Mucosa of rectum (tissue), 2 donors: ENCODE results near the gene DPYSL5.
"Not testable (repeated sequence)": the region's sequence is repeated elsewhere in the genome, so short reads cannot be mapped to it uniquely, and the experiment has no call there.

ENCODE experiments used
- H3K27ac ChIP-seq, 2 donors: one replicate each; pipeline ENCODE4 v1.7.0; 2013; ENCODE audit warnings: inconsistent platforms in 2 of 2, low read depth in 2 of 2, low read length in 2 of 2
- H3K27me3 ChIP-seq, 2 donors: one replicate each; pipeline ENCODE4 v1.7.0; 2013; ENCODE audit warnings: low read length in 2 of 2; ENCODE audit not compliant: control insufficient read depth in 2 of 2, insufficient read depth in 2 of 2
- H3K36me3 ChIP-seq, 2 donors: one replicate each; pipeline ENCODE4 v1.7.0; 2013; ENCODE audit warnings: low read length in 2 of 2; ENCODE audit not compliant: control insufficient read depth in 2 of 2, insufficient read depth in 2 of 2
- H3K4me1 ChIP-seq, 2 donors: one replicate each; pipeline ENCODE4 v1.7.0; 2013; ENCODE audit warnings: low read length in 2 of 2, mild to moderate bottlenecking in 1 of 2; ENCODE audit not compliant: control insufficient read depth in 2 of 2, insufficient read depth in 2 of 2
- H3K4me3 ChIP-seq, 2 donors: one replicate each; pipeline ENCODE4 v1.7.0; 2013; ENCODE audit warnings: low read length in 2 of 2
- H3K9ac ChIP-seq, 2 donors: one replicate each; pipeline ENCODE4 v1.7.0; 2013; ENCODE audit warnings: low read length in 2 of 2, low read depth in 1 of 2, mild to moderate bottlenecking in 1 of 2
- H3K9me3 ChIP-seq, 2 donors: one replicate each; pipeline ENCODE4 v1.7.0; 2013; ENCODE audit warnings: low read length in 2 of 2; ENCODE audit not compliant: control insufficient read depth in 2 of 2
- donor health status: healthy.
- donor health status: Normal muscosa, but diverticular disease.

The DPYSL5 gene

DNA sequence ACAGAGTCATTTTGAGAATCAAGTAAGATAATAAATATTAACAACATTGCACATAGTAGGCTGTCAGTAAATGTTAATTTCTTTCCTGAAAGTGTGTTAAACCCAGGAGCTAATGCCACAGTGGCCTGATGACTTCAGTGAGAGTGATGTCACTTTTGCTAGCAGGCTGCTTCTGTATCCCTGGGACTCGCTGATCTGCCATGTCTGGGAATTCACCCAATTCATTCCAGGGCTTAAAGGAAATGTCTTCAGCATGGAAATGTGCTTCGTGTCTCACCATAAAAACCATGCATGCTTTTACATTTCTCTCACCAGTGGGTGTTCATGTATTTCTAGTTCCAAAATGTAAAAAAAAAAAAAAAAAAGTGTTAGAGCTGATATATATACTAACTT, 65.7 kb downstream of the DPYSL5 start:
- H3K4me3 ChIP-seq, result no peak overlapping the region
- H3K27ac ChIP-seq, result no peak overlapping the region
- H3K36me3 ChIP-seq, result no peaks in the 10 kb centered on the region
- no peaks in the 10 kb centered on the region for H3K4me1 ChIP-seq
- no peaks in the 10 kb centered on the region for H3K9me3 ChIP-seq
- no peak overlapping the region for H3K9ac ChIP-seq
- peaks cover 26 to 27% of the 10 kb centered on the region in 2 donors for H3K27me3 ChIP-seq

DNA sequence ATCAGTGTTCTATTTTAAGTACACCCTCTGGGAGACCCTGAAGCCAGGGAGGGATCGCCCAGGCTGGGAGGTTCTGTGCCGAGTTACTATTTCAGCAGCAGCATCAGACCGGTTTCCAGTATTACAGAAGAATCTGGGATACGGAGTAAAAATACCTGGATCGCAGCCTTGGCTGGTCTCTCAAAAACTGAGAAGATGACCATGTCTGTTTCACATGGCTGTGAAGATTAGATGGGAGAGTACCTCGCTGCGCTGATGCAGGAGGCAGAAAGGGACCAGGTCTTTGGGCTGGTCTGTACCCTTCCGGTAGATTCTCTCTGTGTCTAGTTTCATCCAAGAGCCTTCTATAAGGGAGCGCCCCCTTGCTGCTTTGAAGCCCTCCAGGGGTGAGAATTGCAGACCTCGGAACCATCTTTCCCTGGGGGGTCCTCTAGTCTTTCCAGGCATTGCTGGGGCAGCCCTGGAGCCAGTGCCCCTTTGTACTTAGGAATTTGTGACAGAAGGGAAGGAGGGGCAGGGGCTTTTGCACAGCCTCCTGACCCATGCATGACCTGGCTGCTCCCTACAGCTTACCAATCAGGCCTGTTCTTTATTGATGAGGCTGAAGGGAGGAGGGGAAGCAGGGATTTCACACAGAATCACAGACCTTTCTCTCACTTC, 66.2 kb downstream of the DPYSL5 start:
- Histone ChIP-seq H3K36me3 (no peaks in the 10 kb centered on the region), H3K9me3 (no peaks in the 10 kb centered on the region), H3K4me1 (no peaks in the 10 kb centered on the region), H3K9ac (no peak overlapping the region), H3K27ac (no peak overlapping the region), H3K4me3 (no peak overlapping the region), H3K27me3 (peaks cover 26 to 27% of the 10 kb centered on the region in 2 donors)

DNA sequence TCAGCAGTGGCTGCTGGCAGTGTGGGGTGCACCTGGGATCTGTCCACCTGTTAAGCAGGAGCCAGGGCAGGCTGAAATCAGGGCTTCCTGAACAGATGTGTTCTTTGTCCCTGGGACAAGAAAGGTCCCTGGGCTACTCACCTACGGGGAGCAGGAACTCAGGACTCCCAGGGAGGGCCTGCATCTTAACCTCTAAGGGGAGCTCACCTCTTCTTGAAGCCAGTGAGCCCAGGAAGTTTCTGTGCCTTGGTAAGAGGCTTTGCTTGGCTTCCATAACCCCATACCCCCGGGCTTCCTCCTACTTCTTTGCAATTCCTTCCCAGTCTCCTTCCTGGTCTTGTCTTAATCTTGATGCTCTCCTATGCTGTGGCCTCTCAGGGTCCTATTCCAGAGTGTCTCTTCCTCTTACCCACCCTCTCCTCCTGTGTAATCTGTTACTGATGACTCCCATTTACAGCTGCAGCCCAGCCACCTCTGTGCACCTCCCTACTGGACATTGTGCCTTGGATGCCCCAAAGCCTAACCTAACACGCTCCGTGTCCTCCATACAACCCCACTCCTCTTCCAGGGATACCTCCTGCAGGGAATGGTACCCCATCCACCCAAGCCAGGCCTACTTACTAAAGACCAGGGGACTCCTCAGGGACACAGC, 66.9 kb downstream of the DPYSL5 start:
- no peaks in the 10 kb centered on the region for H3K4me1 ChIP-seq
- H3K27ac ChIP-seq, result no peak overlapping the region
- no peak overlapping the region for H3K9ac ChIP-seq
- H3K27me3 ChIP-seq, result peaks cover 26 to 27% of the 10 kb centered on the region in 2 donors
- H3K4me3 ChIP-seq, result no peak overlapping the region
- H3K36me3 ChIP-seq, result no peaks in the 10 kb centered on the region
- no peaks in the 10 kb centered on the region for H3K9me3 ChIP-seq

DNA sequence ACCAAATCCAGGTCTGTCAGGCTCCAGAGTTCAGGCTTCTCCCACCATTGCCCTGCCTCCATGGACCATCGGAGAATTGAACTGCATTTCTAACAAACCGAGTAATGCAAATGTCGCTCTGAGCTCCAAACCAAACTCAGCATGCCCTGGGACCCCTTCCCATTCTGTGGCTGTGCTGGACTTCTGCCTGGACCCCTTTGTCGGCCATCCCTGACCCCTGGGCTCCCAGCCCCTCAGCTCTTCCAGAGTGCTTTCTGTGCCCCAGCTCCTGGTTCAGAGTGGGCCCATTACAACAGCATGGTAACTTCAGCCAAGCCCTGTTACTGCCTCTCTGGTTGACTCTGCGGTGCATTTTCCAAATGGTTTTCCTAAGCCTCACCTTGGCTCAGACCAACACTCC, 67.4 kb downstream of the DPYSL5 start:
- Histone ChIP-seq H3K27me3 (peaks cover 26 to 27% of the 10 kb centered on the region in 2 donors), H3K4me3 (no peak overlapping the region), H3K27ac (no peak overlapping the region), H3K36me3 (no peaks in the 10 kb centered on the region), H3K9ac (no peak overlapping the region), H3K9me3 (no peaks in the 10 kb centered on the region), H3K4me1 (no peaks in the 10 kb centered on the region)

DNA sequence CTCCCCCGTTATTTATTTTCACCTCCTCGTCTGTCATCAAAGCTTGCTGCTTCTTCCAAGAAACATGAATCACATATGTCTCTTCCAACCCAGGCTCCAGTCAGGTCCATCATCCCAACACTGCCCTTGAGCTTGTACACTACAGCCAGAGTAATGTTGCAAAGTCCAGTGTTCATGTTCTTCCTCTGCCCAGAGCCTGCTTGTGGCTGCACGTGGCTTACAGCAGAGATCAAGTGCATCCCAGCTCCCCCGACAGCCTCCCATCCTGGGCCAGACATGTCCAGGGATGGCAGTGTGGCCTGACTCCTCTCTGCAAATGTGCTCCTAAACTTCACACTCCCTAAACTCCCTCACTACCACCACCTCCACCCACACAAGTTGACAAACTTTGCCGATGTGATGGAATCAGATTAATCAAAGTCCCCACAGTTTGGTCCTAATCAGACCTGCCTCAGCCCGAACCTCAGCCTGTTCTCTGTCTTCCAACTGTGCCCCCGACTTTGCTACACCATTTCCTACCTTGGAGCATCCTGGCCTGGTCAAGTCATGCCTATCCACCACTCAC, 68.3 kb downstream of the DPYSL5 start:
- peaks cover 26 to 27% of the 10 kb centered on the region in 2 donors for H3K27me3 ChIP-seq

DNA sequence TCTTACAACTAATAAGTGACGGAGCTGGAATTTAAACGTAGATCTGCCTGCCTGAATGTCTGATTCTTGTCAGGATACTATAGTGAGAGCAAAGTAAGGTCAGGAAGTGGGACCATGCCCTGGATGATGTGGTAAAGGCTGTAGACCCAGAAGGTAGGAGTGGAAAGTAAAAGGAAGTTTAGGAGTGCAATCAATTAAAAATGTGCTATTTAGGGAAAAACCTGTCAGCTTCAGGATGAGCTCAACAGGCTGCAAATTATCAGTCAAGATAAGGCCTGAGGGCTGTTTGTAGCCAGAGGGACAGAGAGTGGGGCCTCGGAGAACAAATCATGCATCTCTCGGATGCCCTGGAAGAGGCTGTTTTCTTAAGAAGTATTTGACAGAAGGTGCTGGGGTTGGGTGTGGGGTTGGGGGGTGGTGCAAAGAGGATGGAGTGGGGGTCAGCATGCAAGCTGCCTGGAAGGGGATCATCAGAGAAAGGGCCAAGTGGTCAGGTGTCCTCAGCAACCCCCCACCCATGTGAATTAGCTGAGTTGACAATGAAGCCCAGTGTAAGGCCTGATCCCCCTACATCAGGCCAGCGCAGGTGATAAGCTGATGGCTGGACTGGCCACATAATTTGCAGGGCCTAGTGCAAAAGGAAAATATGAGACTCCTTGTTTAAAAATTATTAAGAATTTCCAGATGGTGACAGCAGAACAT, 69.4 kb downstream of the DPYSL5 start:
- Histone ChIP-seq H3K9ac (no peak overlapping the region), H3K36me3 (no peaks in the 10 kb centered on the region), H3K9me3 (no peaks in the 10 kb centered on the region), H3K4me3 (no peak overlapping the region), H3K27ac (no peak overlapping the region), H3K27me3 (peaks cover 18% of the 10 kb centered on the region in 2 donors), H3K4me1 (no peaks in the 10 kb centered on the region)

More for the DNA sequence above, 68.3 kb downstream of the DPYSL5 start:
- Histone ChIP-seq H3K9me3 (no peaks in the 10 kb centered on the region), H3K4me1 (no peaks in the 10 kb centered on the region), H3K27ac (no peak overlapping the region), H3K4me3 (no peak overlapping the region), H3K36me3 (no peaks in the 10 kb centered on the region), H3K9ac (no peak overlapping the region)

DNA sequence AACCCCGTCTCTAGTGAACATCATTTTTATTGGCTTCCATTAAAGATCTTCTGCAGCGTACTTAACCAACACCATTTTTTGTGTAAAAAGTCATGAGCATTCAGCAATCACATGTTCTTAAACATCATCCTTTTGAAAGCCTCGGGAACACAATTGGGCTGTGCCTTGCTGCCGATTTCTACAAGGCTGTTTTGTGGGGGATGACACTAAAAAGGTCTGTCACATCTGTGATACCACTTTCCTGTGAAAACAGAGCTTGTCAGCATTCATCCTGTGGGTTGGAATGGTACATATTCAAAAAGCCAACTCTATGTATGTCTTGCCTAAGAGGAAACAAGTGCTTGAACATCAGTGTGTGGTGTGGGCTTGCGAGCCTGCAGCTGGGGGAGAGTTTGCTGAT, 73.4 kb downstream of the DPYSL5 start:
- Histone ChIP-seq H3K36me3 (no peaks in the 10 kb centered on the region), H3K9ac (no peak overlapping the region), H3K4me3 (no peak overlapping the region), H3K27me3 (peaks cover 0 to 3% of the 10 kb centered on the region in 2 donors), H3K9me3 (no peaks in the 10 kb centered on the region), H3K4me1 (no peaks in the 10 kb centered on the region), H3K27ac (no peak overlapping the region)

DNA sequence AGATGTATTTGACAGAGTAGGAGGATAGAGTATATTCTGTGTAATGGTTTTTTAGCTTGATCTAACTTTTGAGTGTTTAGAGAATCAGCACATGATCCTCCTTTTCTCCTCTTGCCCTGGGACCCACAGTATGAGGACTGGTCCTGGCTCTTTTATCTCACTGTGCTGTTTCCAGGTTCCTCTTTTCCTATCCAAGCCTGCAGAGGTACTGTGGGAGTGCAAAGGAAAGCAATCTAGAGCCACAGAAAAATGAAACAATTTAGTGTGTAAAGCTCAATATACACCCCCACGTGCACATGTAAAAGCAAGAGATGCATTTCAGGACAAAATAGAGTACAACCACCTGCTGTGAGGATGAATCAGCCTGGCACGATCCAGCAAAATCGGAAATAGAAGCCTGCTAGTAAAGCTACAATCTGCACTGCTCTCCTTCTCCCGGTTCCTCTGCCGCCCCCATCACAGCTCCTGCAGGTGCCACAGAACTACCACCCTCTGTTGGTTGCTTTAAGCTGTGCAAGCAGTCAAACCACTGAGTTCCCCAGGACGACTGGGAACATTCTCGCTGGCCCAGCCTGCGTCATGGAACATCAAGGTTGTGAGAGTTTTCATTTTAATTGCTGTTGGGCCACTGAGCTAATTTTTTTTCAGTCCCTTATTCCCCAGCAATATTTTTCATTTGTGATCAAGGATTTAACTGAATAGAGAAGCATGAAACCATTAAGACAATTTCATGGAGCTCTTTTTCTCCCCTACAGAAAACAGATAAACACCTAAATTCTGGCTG, 74.7 kb downstream of the DPYSL5 start:
- Histone ChIP-seq H3K27me3 (no peaks in the 10 kb centered on the region), H3K9me3 (no peaks in the 10 kb centered on the region), H3K4me1 (no peaks in the 10 kb centered on the region), H3K9ac (no peak overlapping the region), H3K27ac (no peak overlapping the region), H3K36me3 (no peaks in the 10 kb centered on the region), H3K4me3 (no peak overlapping the region)

DNA sequence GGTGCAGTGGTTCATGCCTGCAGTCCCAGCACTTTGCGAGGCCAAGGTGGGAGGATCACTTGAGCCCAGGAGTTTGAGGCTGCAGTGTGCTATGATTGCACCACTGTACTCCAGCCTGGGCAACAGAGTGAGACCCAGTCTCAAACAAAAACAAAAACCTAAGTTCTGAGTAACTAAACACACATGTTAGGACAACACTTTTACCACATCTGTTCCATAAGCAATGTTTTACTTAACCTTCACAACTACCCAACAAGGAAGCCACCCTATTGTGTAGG, 75.2 kb downstream of the DPYSL5 start:
- H3K9me3 ChIP-seq, H3K27me3 ChIP-seq, H3K36me3 ChIP-seq, H3K9ac ChIP-seq, H3K4me1 ChIP-seq, H3K4me3 ChIP-seq, H3K27ac ChIP-seq: not testable (repeated sequence)

DNA sequence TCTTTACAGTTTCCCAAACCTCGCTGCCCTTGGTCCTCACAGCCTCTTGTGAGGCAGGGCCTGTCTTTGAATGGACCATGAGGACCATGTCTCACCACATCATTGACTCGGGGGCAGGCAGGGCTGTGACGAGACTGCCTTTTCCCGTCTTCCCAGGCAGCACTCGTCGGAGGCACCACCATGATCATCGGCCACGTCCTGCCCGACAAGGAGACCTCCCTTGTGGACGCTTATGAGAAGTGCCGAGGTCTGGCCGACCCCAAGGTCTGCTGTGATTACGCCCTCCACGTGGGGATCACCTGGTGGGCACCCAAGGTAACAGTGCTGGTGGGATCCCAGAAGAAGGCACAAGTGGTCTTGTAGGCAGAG, 76.8 kb downstream of the DPYSL5 start:
- peaks cover 2 to 3% of the 10 kb centered on the region in 2 donors for H3K27me3 ChIP-seq
- H3K9me3 ChIP-seq, result no peaks in the 10 kb centered on the region
- no peak overlapping the region for H3K27ac ChIP-seq
- no peaks in the 10 kb centered on the region for H3K4me1 ChIP-seq
- H3K36me3 ChIP-seq, result no peaks in the 10 kb centered on the region
- H3K4me3 ChIP-seq, result no peak overlapping the region
- H3K9ac ChIP-seq, result no peak overlapping the region
